ENCODE data around the gene KIF6. TPM values are rescaled to one million over a fixed set of nuclear protein-coding genes. Genes with fewer than 3 reads are reported as not detected.

Gene KIF6
- total RNA-seq, 2 experiments from 2014 or later, result not detected

GRCh38 chr6:39765508-39766065, 40.4 kb upstream of the KIF6 start:
- Mint-ChIP-seq H3K4me3 (no peak overlapping the region), H3K9me3 (peaks cover 2% of the 10 kb centered on the region), H3K27ac (no peak overlapping the region), H3K36me3 (ENCODE audit: low read depth) (no peaks in the 10 kb centered on the region), H3K27me3 (peaks cover 59% of the 10 kb centered on the region), H3K4me1 (ENCODE audit: low read depth) (no peaks in the 10 kb centered on the region)
- H3K4me1 ChIP-seq (ENCODE audit: insufficient read depth, low read length), result no peaks in the 10 kb centered on the region
- no peak overlapping the region for H3K27ac ChIP-seq (ENCODE audit: low read depth in 1 of 2, low read length in 2 of 2)
- no peak for TF ChIP-seq CTCF (IDR thresholded peaks at IDR 0.05)
- intact Hi-C loops (cut with DNase I, micrococcal nuclease), result no loop called here
- H3K4me3 ChIP-seq (ENCODE audit: low read length), result no peak overlapping the region
- DNase-seq (no peak), ATAC-seq (ENCODE audit: poor library complexity) (no peak)
- ChIA-PET POLR2A (no interaction called here), CTCF (no interaction called here)
- H3K27me3 ChIP-seq (ENCODE audit: control insufficient read depth in 1 of 2, insufficient read depth in 2 of 2, low read length in 2 of 2), result peaks cover 0 to 6% of the 10 kb centered on the region in 2 experiments
- no peaks in the 10 kb centered on the region for H3K36me3 ChIP-seq (ENCODE audit: insufficient read depth, low read length)
- no peaks in the 10 kb centered on the region for H3K9me3 ChIP-seq (ENCODE audit: control insufficient read depth in 1 of 2, insufficient read depth in 1 of 2, low read length in 2 of 2)

GRCh38 chr6:39760226-39760952, 35.2 kb upstream of the KIF6 start:
- Histone ChIP-seq H3K9me3 (ENCODE audit: control insufficient read depth in 1 of 2, insufficient read depth in 1 of 2, low read length in 2 of 2) (no peaks in the 10 kb centered on the region), H3K27me3 (ENCODE audit: control insufficient read depth in 1 of 2, insufficient read depth in 2 of 2, low read length in 2 of 2) (peaks cover 0 to 5% of the 10 kb centered on the region in 2 experiments), H3K4me1 (ENCODE audit: insufficient read depth, low read length) (no peaks in the 10 kb centered on the region), H3K4me3 (ENCODE audit: low read length) (no peak overlapping the region), H3K36me3 (ENCODE audit: insufficient read depth, low read length) (no peaks in the 10 kb centered on the region), H3K27ac (ENCODE audit: low read depth in 1 of 2, low read length in 2 of 2) (no peak overlapping the region)
- no peak for DNase-seq
- ChIA-PET POLR2A (no interaction called here), CTCF (no interaction called here)
- peaks cover 40% of the 10 kb centered on the region for H3K27me3 Mint-ChIP-seq
- no peak overlapping the region for H3K4me3 Mint-ChIP-seq
- ATAC-seq (ENCODE audit: poor library complexity), result no peak
- H3K36me3 Mint-ChIP-seq (ENCODE audit: low read depth), result no peaks in the 10 kb centered on the region
- no peak overlapping the region for H3K27ac Mint-ChIP-seq
- TF ChIP-seq CTCF (IDR thresholded peaks at IDR 0.05), result no peak
- no peaks in the 10 kb centered on the region for H3K9me3 Mint-ChIP-seq
- intact Hi-C loops (cut with DNase I, micrococcal nuclease), result no loop called here
- no peaks in the 10 kb centered on the region for H3K4me1 Mint-ChIP-seq (ENCODE audit: low read depth)

- H3K4me1 Mint-ChIP-seq (ENCODE audit: low read depth), result no peaks in the 10 kb centered on the region
- intact Hi-C loops (cut with DNase I, micrococcal nuclease), result no loop called here
These were observed 33.8 kb upstream of the KIF6 start for GRCh38 chr6:39758905-39759605.

More at GRCh38 chr6:39758905-39759605, 33.8 kb upstream of the KIF6 start:
- Histone ChIP-seq H3K27ac (ENCODE audit: low read depth in 1 of 2, low read length in 2 of 2) (no peak overlapping the region), H3K9me3 (ENCODE audit: control insufficient read depth in 1 of 2, insufficient read depth in 1 of 2, low read length in 2 of 2) (no peaks in the 10 kb centered on the region), H3K36me3 (ENCODE audit: insufficient read depth, low read length) (no peaks in the 10 kb centered on the region), H3K4me3 (ENCODE audit: low read length) (no peak overlapping the region), H3K27me3 (ENCODE audit: control insufficient read depth in 1 of 2, insufficient read depth in 2 of 2, low read length in 2 of 2) (peaks cover 0 to 5% of the 10 kb centered on the region in 2 experiments), H3K4me1 (ENCODE audit: insufficient read depth, low read length) (no peaks in the 10 kb centered on the region)
- H3K9me3 Mint-ChIP-seq, result no peaks in the 10 kb centered on the region
- DNase-seq (no peak), ATAC-seq (ENCODE audit: poor library complexity) (no peak)
- no peak overlapping the region for H3K27ac Mint-ChIP-seq
- H3K36me3 Mint-ChIP-seq (ENCODE audit: low read depth), result no peaks in the 10 kb centered on the region
- no peak for TF ChIP-seq CTCF (IDR thresholded peaks at IDR 0.05)
- no peak overlapping the region for H3K4me3 Mint-ChIP-seq
- POLR2A ChIA-PET, result no interaction called here
- CTCF ChIA-PET, result no interaction called here
- peaks cover 28% of the 10 kb centered on the region for H3K27me3 Mint-ChIP-seq
